ENCODE data around the gene RCAN1. TPM values are rescaled to one million over a fixed set of nuclear protein-coding genes. Genes with fewer than 3 reads are reported as not detected.

Gene RCAN1
- total RNA-seq, 1 experiment from 2014 or later, result 13.5 TPM

DNA sequence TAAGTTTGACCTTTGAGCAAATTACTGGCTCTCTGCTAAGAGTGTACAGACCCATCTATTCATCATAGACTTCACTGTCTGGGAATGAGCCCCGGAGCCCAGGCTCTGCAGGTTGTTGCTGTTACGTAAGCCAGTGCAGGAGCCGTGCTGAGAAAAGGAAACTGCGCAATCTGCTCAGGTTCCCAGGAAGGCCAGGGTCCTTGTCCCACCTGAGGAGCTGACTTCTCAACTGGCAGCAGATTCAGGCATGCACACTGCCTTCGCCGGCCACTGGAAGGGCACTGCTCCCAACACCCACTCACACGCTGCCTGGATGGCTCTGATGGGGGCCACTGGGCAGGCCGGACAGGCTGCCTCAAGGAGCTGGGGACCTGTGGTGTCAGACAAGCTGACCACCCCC is 19.5 kb downstream of the RCAN1 start:
- ATAC-seq (no peak), DNase-seq (ENCODE audit: low read depth, low spot score) (no peak)
- no TSS peak for BruUV-seq (replicated peaks)
- POLR2A ChIA-PET, result no interaction called here
- H3K36me3 ChIP-seq (ENCODE audit: control insufficient read depth, insufficient read depth, low read length), result no peaks in the 10 kb centered on the region
- CTCF ChIA-PET, result no interaction called here
- H3K9me3 ChIP-seq (ENCODE audit: control insufficient read depth, insufficient read depth, low read depth, low read length), result no peaks in the 10 kb centered on the region
- in situ Hi-C loops (cut with HindIII; ENCODE audit: low pct_unique_long_range_greater_than_20kb, low sequenced_read_pairs), result no loop called here
- intact Hi-C loops (cut with micrococcal nuclease; ENCODE audit: unreplicated experiment), result no loop called here
- TF ChIP-seq, protein P1, sequence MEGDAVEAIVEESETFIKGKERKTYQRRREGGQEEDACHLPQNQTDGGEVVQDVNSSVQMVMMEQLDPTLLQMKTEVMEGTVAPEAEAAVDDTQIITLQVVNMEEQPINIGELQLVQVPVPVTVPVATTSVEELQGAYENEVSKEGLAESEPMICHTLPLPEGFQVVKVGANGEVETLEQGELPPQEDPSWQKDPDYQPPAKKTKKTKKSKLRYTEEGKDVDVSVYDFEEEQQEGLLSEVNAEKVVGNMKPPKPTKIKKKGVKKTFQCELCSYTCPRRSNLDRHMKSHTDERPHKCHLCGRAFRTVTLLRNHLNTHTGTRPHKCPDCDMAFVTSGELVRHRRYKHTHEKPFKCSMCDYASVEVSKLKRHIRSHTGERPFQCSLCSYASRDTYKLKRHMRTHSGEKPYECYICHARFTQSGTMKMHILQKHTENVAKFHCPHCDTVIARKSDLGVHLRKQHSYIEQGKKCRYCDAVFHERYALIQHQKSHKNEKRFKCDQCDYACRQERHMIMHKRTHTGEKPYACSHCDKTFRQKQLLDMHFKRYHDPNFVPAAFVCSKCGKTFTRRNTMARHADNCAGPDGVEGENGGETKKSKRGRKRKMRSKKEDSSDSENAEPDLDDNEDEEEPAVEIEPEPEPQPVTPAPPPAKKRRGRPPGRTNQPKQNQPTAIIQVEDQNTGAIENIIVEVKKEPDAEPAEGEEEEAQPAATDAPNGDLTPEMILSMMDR (IDR thresholded peaks at IDR 0.05), result no peak
- no peak for TF ChIP-seq TCF7L2 (IDR thresholded peaks at IDR 0.05; ENCODE audit: low read depth, low read length)
- no peak for TF ChIP-seq SIN3A (IDR thresholded peaks at IDR 0.05; ENCODE audit: borderline replicate concordance, insufficient read depth, low read depth, low read length)
- TF ChIP-seq, protein P2, sequence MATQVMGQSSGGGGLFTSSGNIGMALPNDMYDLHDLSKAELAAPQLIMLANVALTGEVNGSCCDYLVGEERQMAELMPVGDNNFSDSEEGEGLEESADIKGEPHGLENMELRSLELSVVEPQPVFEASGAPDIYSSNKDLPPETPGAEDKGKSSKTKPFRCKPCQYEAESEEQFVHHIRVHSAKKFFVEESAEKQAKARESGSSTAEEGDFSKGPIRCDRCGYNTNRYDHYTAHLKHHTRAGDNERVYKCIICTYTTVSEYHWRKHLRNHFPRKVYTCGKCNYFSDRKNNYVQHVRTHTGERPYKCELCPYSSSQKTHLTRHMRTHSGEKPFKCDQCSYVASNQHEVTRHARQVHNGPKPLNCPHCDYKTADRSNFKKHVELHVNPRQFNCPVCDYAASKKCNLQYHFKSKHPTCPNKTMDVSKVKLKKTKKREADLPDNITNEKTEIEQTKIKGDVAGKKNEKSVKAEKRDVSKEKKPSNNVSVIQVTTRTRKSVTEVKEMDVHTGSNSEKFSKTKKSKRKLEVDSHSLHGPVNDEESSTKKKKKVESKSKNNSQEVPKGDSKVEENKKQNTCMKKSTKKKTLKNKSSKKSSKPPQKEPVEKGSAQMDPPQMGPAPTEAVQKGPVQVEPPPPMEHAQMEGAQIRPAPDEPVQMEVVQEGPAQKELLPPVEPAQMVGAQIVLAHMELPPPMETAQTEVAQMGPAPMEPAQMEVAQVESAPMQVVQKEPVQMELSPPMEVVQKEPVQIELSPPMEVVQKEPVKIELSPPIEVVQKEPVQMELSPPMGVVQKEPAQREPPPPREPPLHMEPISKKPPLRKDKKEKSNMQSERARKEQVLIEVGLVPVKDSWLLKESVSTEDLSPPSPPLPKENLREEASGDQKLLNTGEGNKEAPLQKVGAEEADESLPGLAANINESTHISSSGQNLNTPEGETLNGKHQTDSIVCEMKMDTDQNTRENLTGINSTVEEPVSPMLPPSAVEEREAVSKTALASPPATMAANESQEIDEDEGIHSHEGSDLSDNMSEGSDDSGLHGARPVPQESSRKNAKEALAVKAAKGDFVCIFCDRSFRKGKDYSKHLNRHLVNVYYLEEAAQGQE (IDR thresholded peaks at IDR 0.05; ENCODE audit: insufficient read depth in 1 of 2, low read depth in 2 of 2, low read length in 1 of 2), result no peak
- no peak for TF ChIP-seq POLR2AphosphoS5 (IDR thresholded peaks at IDR 0.05; ENCODE audit: low read depth, low read length)
- no peaks in the 10 kb centered on the region; the same call in 1 of the 2 replicates for H3K4me1 ChIP-seq (ENCODE audit: control insufficient read depth, insufficient read depth, low read length)
- H3K27ac ChIP-seq (ENCODE audit: low read length), result no peak overlapping the region
- H3K27me3 ChIP-seq (ENCODE audit: control insufficient read depth, insufficient read depth, low read length), result no peaks in the 10 kb centered on the region
- no peak overlapping the region for H3K4me3 ChIP-seq (ENCODE audit: low read depth in 2 of 2, low read length in 2 of 2)

DNA sequence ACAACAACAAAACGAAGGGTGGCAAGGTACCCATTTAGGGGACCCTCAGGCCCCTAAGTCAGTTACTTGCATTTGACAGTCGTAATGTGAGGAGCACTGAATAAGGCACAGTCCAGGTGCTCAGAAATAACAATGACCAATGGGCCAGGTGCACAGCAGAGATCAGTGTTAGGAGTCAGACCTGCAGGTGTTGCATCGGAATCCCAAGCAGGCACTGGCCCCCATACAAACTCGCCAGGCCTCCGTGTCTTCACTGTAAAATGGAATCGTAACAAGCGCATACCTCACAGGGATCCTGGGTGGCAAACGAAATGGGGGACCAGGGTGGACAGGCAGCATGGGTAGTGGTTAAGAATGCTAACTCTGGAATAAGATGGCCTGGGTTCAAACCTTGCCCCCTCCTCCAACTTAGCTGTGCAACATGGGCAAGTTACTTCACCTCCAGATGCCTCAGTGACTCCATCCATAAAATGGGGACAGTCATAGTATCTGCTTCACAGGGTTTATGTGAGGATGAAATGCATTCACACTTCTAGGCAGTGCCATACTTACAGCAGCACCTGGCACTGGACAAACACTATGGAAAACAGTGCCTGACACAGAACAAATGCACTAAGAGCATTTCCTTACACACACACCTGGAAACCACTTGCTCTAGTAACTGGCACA is 20.2 kb downstream of the RCAN1 start:
- POLR2A ChIA-PET, result no interaction called here
- intact Hi-C loops (cut with micrococcal nuclease; ENCODE audit: unreplicated experiment), result no loop called here
- H3K4me1 ChIP-seq (ENCODE audit: control insufficient read depth, insufficient read depth, low read length), result no peaks in the 10 kb centered on the region; the same call in 1 of the 2 replicates
- no peaks in the 10 kb centered on the region for H3K27me3 ChIP-seq (ENCODE audit: control insufficient read depth, insufficient read depth, low read length)
- H3K4me3 ChIP-seq (ENCODE audit: low read depth in 2 of 2, low read length in 2 of 2), result no peak overlapping the region
- H3K9me3 ChIP-seq (ENCODE audit: control insufficient read depth, insufficient read depth, low read depth, low read length), result no peaks in the 10 kb centered on the region
- TF ChIP-seq, protein P2 (IDR thresholded peaks at IDR 0.05; ENCODE audit: insufficient read depth in 1 of 2, low read depth in 2 of 2, low read length in 1 of 2), result no peak
- TF ChIP-seq POLR2AphosphoS5 (IDR thresholded peaks at IDR 0.05; ENCODE audit: low read depth, low read length), result no peak
- TF ChIP-seq, protein P1 (IDR thresholded peaks at IDR 0.05), result no peak
- no TSS peak for BruUV-seq (replicated peaks)
- H3K27ac ChIP-seq (ENCODE audit: low read length), result no peak overlapping the region
- CTCF ChIA-PET, result no interaction called here
- ATAC-seq, result no peak
- no peaks in the 10 kb centered on the region for H3K36me3 ChIP-seq (ENCODE audit: control insufficient read depth, insufficient read depth, low read length)
- in situ Hi-C loops (cut with HindIII; ENCODE audit: low pct_unique_long_range_greater_than_20kb, low sequenced_read_pairs), result no loop called here
- DNase-seq (ENCODE audit: low read depth, low spot score), result no peak
